ENCODE data around the gene CYTIP.
"Not testable (repeated sequence)": the region's sequence is repeated elsewhere in the genome, so short reads cannot be mapped to it uniquely, and the experiment has no call there.

Gene CYTIP

DNA sequence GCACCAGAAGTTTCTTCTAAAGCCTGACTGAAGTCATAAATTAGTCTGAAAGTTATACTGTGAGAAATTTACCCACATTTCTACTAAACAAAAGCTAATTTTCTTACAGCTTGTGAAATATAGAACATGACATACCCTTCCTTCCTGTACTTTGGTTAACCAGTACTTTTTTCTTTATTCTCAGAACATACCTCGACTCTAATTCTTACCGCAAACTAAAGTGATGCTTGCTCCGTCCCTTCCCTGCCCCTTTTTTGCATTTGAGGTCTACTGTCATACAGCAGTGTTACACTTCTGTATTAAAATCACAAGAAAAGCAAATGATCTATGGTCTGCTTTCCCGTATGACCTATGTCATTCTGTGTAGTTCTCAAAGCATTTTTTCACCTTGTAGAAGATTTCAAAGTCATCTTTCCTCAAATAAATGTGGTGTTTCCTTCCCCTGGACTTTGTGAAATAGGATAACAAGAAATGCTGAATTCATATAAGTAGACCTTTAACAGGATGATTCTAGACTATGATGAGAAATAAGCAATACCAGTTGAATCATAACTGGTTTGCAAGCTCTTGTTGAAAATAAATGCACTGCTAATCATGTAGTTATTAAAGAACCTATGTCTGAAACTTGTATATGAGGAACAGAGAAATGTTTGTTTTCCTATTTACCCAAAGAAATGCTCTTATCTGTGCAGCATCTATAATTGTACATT, 30.4 kb downstream of the CYTIP start:
- no peak overlapping the region for H3K27ac ChIP-seq (ENCODE audit: low read length, poor library complexity, severe bottlenecking)
- H2BK120ac ChIP-seq (ENCODE audit: low read depth, low read length), result no peak overlapping the region
- no peak overlapping the region for H2BK12ac ChIP-seq (ENCODE audit: low read length in 2 of 2)
- 92% methylated on average over 3 of the region's 4 CpGs for WGBS
- no peaks in the 10 kb centered on the region for H3K36me3 ChIP-seq (ENCODE audit: control insufficient read depth in 1 of 2, insufficient read depth in 2 of 2, low read depth in 1 of 2, low read length in 2 of 2)
- no peak overlapping the region for H3K18ac ChIP-seq (ENCODE audit: low read depth in 1 of 2, low read length in 2 of 2)
- H3K4me3 ChIP-seq (ENCODE audit: insufficient read depth in 1 of 2, low read depth in 1 of 2, low read length in 2 of 2), result no peak overlapping the region
- H3K4me2 ChIP-seq (ENCODE audit: low read length, poor library complexity, severe bottlenecking), result no peak overlapping the region
- H4K91ac ChIP-seq (ENCODE audit: low read length), result no peak overlapping the region
- no peak overlapping the region for H2AFZ ChIP-seq (ENCODE audit: low read depth, low read length)
- H2AK5ac ChIP-seq (ENCODE audit: low read length, severe bottlenecking), result no peak overlapping the region
- H3K27me3 ChIP-seq (ENCODE audit: control insufficient read depth in 1 of 2, insufficient read depth in 1 of 2, low read length in 2 of 2), result no peaks in the 10 kb centered on the region
- no peak overlapping the region for H3K14ac ChIP-seq (ENCODE audit: low read length in 2 of 2)
- H3K79me1 ChIP-seq (replicated peaks; ENCODE audit: low read length, poor library complexity, severe bottlenecking), result no peaks in the 10 kb centered on the region
- H4K8ac ChIP-seq (ENCODE audit: low read length), result no peak overlapping the region
- no peak overlapping the region for H3K4ac ChIP-seq (ENCODE audit: low read depth in 1 of 2, low read length in 2 of 2)
- no peaks in the 10 kb centered on the region for H3K4me1 ChIP-seq (ENCODE audit: control insufficient read depth, insufficient read depth, low read depth, low read length)
- no peak for DNase-seq
- H2BK5ac ChIP-seq (ENCODE audit: low read depth, low read length, poor library complexity, severe bottlenecking), result no peak overlapping the region
- H3K9ac ChIP-seq (ENCODE audit: low read length), result no peak overlapping the region
- H3K9me3 ChIP-seq (ENCODE audit: control insufficient read depth, low read length), result no peaks in the 10 kb centered on the region
- H2BK15ac ChIP-seq (ENCODE audit: low read depth, poor library complexity, severe bottlenecking), result no peak overlapping the region
- H3K23ac ChIP-seq (ENCODE audit: low read length in 2 of 2), result no peak overlapping the region

DNA sequence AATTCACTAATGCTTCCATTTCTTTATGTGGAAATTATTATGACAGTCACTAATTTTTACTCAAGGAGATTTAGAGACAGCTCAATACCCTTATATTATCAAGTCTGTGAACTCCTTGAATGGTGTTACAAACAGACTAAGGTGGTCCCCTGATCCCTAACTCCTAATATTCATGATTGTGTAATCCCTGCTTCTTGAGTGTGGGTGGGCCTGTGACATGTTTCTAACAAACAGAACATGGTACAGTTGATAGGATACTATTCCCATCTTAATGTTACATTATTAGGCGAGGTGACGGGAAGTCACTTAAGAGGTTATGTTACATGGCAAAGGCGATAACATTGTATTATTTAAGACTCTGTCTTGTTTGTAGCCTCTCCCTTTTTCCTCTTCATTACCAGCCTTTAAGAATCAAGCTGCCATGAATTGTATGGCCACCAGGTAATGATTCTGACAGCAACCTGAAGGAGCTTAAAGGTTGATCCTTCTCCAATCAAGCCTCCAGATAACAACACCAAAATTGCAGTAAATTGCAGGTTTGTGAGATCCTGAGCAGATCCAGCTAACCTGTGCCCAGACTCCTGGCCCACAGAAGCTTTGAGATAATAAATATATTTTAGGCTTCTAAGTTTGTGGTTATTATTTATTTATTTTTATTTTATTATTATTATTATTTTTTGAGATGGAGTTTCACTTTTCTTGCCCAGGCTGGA, 32.1 kb downstream of the CYTIP start:
- H4K91ac ChIP-seq (ENCODE audit: low read length), result no peak overlapping the region
- H3K23ac ChIP-seq (ENCODE audit: low read length in 2 of 2), result no peak overlapping the region
- H3K4ac ChIP-seq (ENCODE audit: low read depth in 1 of 2, low read length in 2 of 2), result no peak overlapping the region
- DNase-seq, result no peak
- H3K27me3 ChIP-seq (ENCODE audit: control insufficient read depth in 1 of 2, insufficient read depth in 1 of 2, low read length in 2 of 2), result no peaks in the 10 kb centered on the region
- no peak overlapping the region for H3K27ac ChIP-seq (ENCODE audit: low read length, poor library complexity, severe bottlenecking)
- no peak overlapping the region for H4K8ac ChIP-seq (ENCODE audit: low read length)
- no peak overlapping the region for H3K9ac ChIP-seq (ENCODE audit: low read length)
- no peak overlapping the region for H2BK12ac ChIP-seq (ENCODE audit: low read length in 2 of 2)
- H2AK5ac ChIP-seq (ENCODE audit: low read length, severe bottlenecking), result no peak overlapping the region
- no peaks in the 10 kb centered on the region for H3K79me1 ChIP-seq (replicated peaks; ENCODE audit: low read length, poor library complexity, severe bottlenecking)
- no peak overlapping the region for H3K4me2 ChIP-seq (ENCODE audit: low read length, poor library complexity, severe bottlenecking)
- H2BK5ac ChIP-seq (ENCODE audit: low read depth, low read length, poor library complexity, severe bottlenecking), result no peak overlapping the region
- H2BK15ac ChIP-seq (ENCODE audit: low read depth, poor library complexity, severe bottlenecking), result no peak overlapping the region
- 100% methylated on average over 1 of the region's 3 CpGs for WGBS
- no peak overlapping the region for H2BK120ac ChIP-seq (ENCODE audit: low read depth, low read length)
- H2AFZ ChIP-seq (ENCODE audit: low read depth, low read length), result no peak overlapping the region
- no peaks in the 10 kb centered on the region for H3K9me3 ChIP-seq (ENCODE audit: control insufficient read depth, low read length)
- H3K4me3 ChIP-seq (ENCODE audit: insufficient read depth in 1 of 2, low read depth in 1 of 2, low read length in 2 of 2), result no peak overlapping the region
- no peak overlapping the region for H3K14ac ChIP-seq (ENCODE audit: low read length in 2 of 2)
- no peaks in the 10 kb centered on the region for H3K4me1 ChIP-seq (ENCODE audit: control insufficient read depth, insufficient read depth, low read depth, low read length)
- no peak overlapping the region for H3K18ac ChIP-seq (ENCODE audit: low read depth in 1 of 2, low read length in 2 of 2)
- H3K36me3 ChIP-seq (ENCODE audit: control insufficient read depth in 1 of 2, insufficient read depth in 2 of 2, low read depth in 1 of 2, low read length in 2 of 2), result no peaks in the 10 kb centered on the region

DNA sequence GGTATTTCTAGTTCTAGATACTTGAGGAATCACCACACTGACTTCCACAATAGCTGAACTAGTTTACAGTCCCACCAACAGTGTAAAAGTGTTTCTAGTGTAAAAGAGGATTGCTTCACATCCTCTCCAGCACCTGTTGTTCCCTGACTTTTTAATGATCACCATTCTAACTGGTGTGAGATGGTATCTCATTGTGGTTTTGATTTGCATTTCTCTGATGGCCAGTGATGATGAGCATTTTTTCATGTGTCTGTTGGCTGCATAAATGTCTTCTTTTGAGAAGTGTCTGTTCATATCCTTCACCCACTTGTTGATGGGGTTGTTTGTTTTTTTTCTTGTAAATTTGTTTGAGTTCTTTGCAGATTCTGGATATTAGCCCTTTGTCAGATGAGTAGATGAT, 38.5 kb downstream of the CYTIP start:
- H2BK12ac ChIP-seq (ENCODE audit: low read length in 2 of 2); H3K18ac ChIP-seq (ENCODE audit: low read depth in 1 of 2, low read length in 2 of 2); H3K4ac ChIP-seq (ENCODE audit: low read depth in 1 of 2, low read length in 2 of 2); H3K9me3 ChIP-seq (ENCODE audit: control insufficient read depth, low read length); H2AFZ ChIP-seq (ENCODE audit: low read depth, low read length); H3K36me3 ChIP-seq (ENCODE audit: control insufficient read depth in 1 of 2, insufficient read depth in 2 of 2, low read depth in 1 of 2, low read length in 2 of 2); H2AK5ac ChIP-seq (ENCODE audit: low read length, severe bottlenecking); H3K9ac ChIP-seq (ENCODE audit: low read length); H2BK5ac ChIP-seq (ENCODE audit: low read depth, low read length, poor library complexity, severe bottlenecking); H3K27me3 ChIP-seq (ENCODE audit: control insufficient read depth in 1 of 2, insufficient read depth in 1 of 2, low read length in 2 of 2); H4K8ac ChIP-seq (ENCODE audit: low read length); H4K91ac ChIP-seq (ENCODE audit: low read length); H3K4me1 ChIP-seq (ENCODE audit: control insufficient read depth, insufficient read depth, low read depth, low read length); H3K79me1 ChIP-seq (replicated peaks; ENCODE audit: low read length, poor library complexity, severe bottlenecking); H3K4me2 ChIP-seq (ENCODE audit: low read length, poor library complexity, severe bottlenecking); H3K14ac ChIP-seq (ENCODE audit: low read length in 2 of 2); DNase-seq; H3K23ac ChIP-seq (ENCODE audit: low read length in 2 of 2); H3K27ac ChIP-seq (ENCODE audit: low read length, poor library complexity, severe bottlenecking); H2BK15ac ChIP-seq (ENCODE audit: low read depth, poor library complexity, severe bottlenecking); H3K4me3 ChIP-seq (ENCODE audit: insufficient read depth in 1 of 2, low read depth in 1 of 2, low read length in 2 of 2); H2BK120ac ChIP-seq (ENCODE audit: low read depth, low read length): not testable (repeated sequence)

- DNase-seq, result no peak
- no peak overlapping the region for H3K9ac ChIP-seq (ENCODE audit: low read length)
- no peaks in the 10 kb centered on the region for H3K27me3 ChIP-seq (ENCODE audit: control insufficient read depth in 1 of 2, insufficient read depth in 1 of 2, low read length in 2 of 2)
- no peaks in the 10 kb centered on the region for H3K79me1 ChIP-seq (replicated peaks; ENCODE audit: low read length, poor library complexity, severe bottlenecking)
- H3K14ac ChIP-seq (ENCODE audit: low read length in 2 of 2), result no peak overlapping the region
- no peak overlapping the region for H3K4ac ChIP-seq (ENCODE audit: low read depth in 1 of 2, low read length in 2 of 2)
- H4K8ac ChIP-seq (ENCODE audit: low read length), result no peak overlapping the region
- no peaks in the 10 kb centered on the region for H3K4me1 ChIP-seq (ENCODE audit: control insufficient read depth, insufficient read depth, low read depth, low read length)
- 100% methylated on average over 2 of the region's 2 CpGs for WGBS
- H2BK15ac ChIP-seq (ENCODE audit: low read depth, poor library complexity, severe bottlenecking), result no peak overlapping the region
- no peak overlapping the region for H4K91ac ChIP-seq (ENCODE audit: low read length)
- no peak overlapping the region for H2BK5ac ChIP-seq (ENCODE audit: low read depth, low read length, poor library complexity, severe bottlenecking)
- no peak overlapping the region for H2BK120ac ChIP-seq (ENCODE audit: low read depth, low read length)
- no peak overlapping the region for H3K27ac ChIP-seq (ENCODE audit: low read length, poor library complexity, severe bottlenecking)
- H2AFZ ChIP-seq (ENCODE audit: low read depth, low read length), result no peak overlapping the region
- no peak overlapping the region for H3K4me2 ChIP-seq (ENCODE audit: low read length, poor library complexity, severe bottlenecking)
- H2BK12ac ChIP-seq (ENCODE audit: low read length in 2 of 2), result no peak overlapping the region
- H2AK5ac ChIP-seq (ENCODE audit: low read length, severe bottlenecking), result no peak overlapping the region
- H3K36me3 ChIP-seq (ENCODE audit: control insufficient read depth in 1 of 2, insufficient read depth in 2 of 2, low read depth in 1 of 2, low read length in 2 of 2), result no peaks in the 10 kb centered on the region
- H3K4me3 ChIP-seq (ENCODE audit: insufficient read depth in 1 of 2, low read depth in 1 of 2, low read length in 2 of 2), result no peak overlapping the region
- H3K23ac ChIP-seq (ENCODE audit: low read length in 2 of 2), result no peak overlapping the region
- H3K18ac ChIP-seq (ENCODE audit: low read depth in 1 of 2, low read length in 2 of 2), result no peak overlapping the region
- no peaks in the 10 kb centered on the region for H3K9me3 ChIP-seq (ENCODE audit: control insufficient read depth, low read length)
These were observed 39.5 kb downstream of the CYTIP start for GRCh38 chr2:157404363-157404762.

Measured in mesenchymal stem cell (in vitro differentiated cells and primary cell).